Endodermal cell (in vitro differentiated cells): ENCODE results near the gene LRFN4. TPM values are rescaled to one million over a fixed set of nuclear protein-coding genes. Genes with fewer than 3 reads are reported as not detected.

Experiments used
- DNase-seq: peaks from one replicate; pipeline ENCODE4 v3.0.0-alpha.2; 2017
- H3K27ac ChIP-seq: 2 replicates; pipeline ENCODE4 v1.5.1; 2013; ENCODE audit warnings: mild to moderate bottlenecking, low read depth, low read length, moderate library complexity
- H3K27me3 ChIP-seq: 2 replicates; pipeline ENCODE4 v1.6.1; 2013; ENCODE audit warnings: mild to moderate bottlenecking, low read length, moderate library complexity; ENCODE audit not compliant: insufficient read depth, control insufficient read depth, poor library complexity, severe bottlenecking
- H3K36me3 ChIP-seq: 2 replicates; pipeline ENCODE4 v1.7.0; 2013; ENCODE audit warnings: mild to moderate bottlenecking, low read length, moderate library complexity; ENCODE audit not compliant: control insufficient read depth, insufficient read depth
- H3K4me1 ChIP-seq: one replicate; pipeline ENCODE4 v1.7.0; 2013; ENCODE audit warnings: low read length; ENCODE audit not compliant: control insufficient read depth, insufficient read depth
- H3K4me3 ChIP-seq: 2 replicates; pipeline ENCODE4 v1.5.1; 2013; ENCODE audit warnings: mild to moderate bottlenecking, low read length, moderate library complexity
- H3K9ac ChIP-seq: 2 replicates; pipeline ENCODE4 v1.6.1; 2013; ENCODE audit warnings: mild to moderate bottlenecking, low read length, moderate library complexity; ENCODE audit not compliant: poor library complexity, severe bottlenecking; ENCODE audit errors: extremely low read depth
- H3K9me3 ChIP-seq: 2 replicates; pipeline ENCODE4 v1.6.1; 2013; ENCODE audit warnings: mild to moderate bottlenecking, low read length, moderate library complexity; ENCODE audit not compliant: control insufficient read depth
- H3K27ac Mint-ChIP-seq: 2 replicates; pipeline ENCODE4 v1.8.0; 2020; ENCODE audit warnings: mixed read lengths
- H3K27me3 Mint-ChIP-seq: 2 replicates; pipeline ENCODE4 v1.8.0; 2021; ENCODE audit warnings: mild to moderate bottlenecking, mixed read lengths; ENCODE audit not compliant: insufficient read depth
- H3K36me3 Mint-ChIP-seq: 2 replicates; pipeline ENCODE4 v1.8.0; 2020; ENCODE audit warnings: low read depth, mixed read lengths
- H3K4me1 Mint-ChIP-seq: 2 replicates; pipeline ENCODE4 v1.8.0; 2020; ENCODE audit warnings: mixed read lengths
- H3K4me3 Mint-ChIP-seq: 2 replicates; pipeline ENCODE4 v1.8.0; 2020; ENCODE audit warnings: mild to moderate bottlenecking, moderate library complexity, mixed read lengths
- H3K9me3 Mint-ChIP-seq: 2 replicates; pipeline ENCODE4 v1.8.0; 2020; ENCODE audit warnings: mild to moderate bottlenecking, mixed read lengths
- CTCF ChIP-seq: fragments of 200-600 bp; sonication (generic); conservative IDR thresholded peaks from 2 replicates; pipeline ENCODE4 v1.5.0; 2021; ENCODE audit warnings: antibody characterized with exemption, mild to moderate bottlenecking
- WGBS, 2 experiments: methylation state at CpG; one replicate each; pipeline versions ENCODE4 v1.1.5 to v1.1.7; 2013; ENCODE audit warnings: missing lambda C conversion rate in 2 of 2, mixed read lengths in 1 of 2; ENCODE audit not compliant: insufficient coverage in 1 of 2, insufficient read length in 1 of 2; 5-methylcytosine and 5-hydroxymethylcytosine counted together
- total RNA-seq, 2 donors: library from RNA; stranded (reverse); fragmentation: NEBNext Ultra II Directional in 1 of 2; extraction: Animal tissue kit (Norgen Biotek cat#: 25700) in 1 of 2; gene quantifications; 2 replicates in 1 of 2; 3 replicates in 1 of 2; pipeline ENCODE4 v1.2.1, GENCODE V29; 2021

The LRFN4 gene
- total RNA-seq, 2 donors from 2014 or later: 23.2 to 26.2 TPM

GRCh38 chr11:66850235-66850587 lies 6.7 kb upstream of the LRFN4 start:
- no peaks in the 10 kb centered on the region for H3K27me3 ChIP-seq
- no peak overlapping the region for H3K9ac ChIP-seq
- 95 to 96% methylated on average over 5 to 10 of the region's 10 CpGs for WGBS, 2 experiments
- H3K4me3 Mint-ChIP-seq: no peak overlapping the region
- DNase-seq: peak; percentile 45
- no peaks in the 10 kb centered on the region for H3K4me1 Mint-ChIP-seq
- no peak overlapping the region for H3K4me3 ChIP-seq
- H3K27ac Mint-ChIP-seq: no peak overlapping the region
- peaks cover 17% of the 10 kb centered on the region for H3K36me3 ChIP-seq
- no peak for TF ChIP-seq CTCF
- H3K9me3 ChIP-seq: no peaks in the 10 kb centered on the region
- no peaks in the 10 kb centered on the region for H3K27me3 Mint-ChIP-seq
- peaks cover 10% of the 10 kb centered on the region for H3K36me3 Mint-ChIP-seq
- H3K4me1 ChIP-seq: no peaks in the 10 kb centered on the region
- no peak overlapping the region for H3K27ac ChIP-seq
- no peaks in the 10 kb centered on the region for H3K9me3 Mint-ChIP-seq

- DNase-seq: no peak
- Mint-ChIP-seq H3K4me3 (no peak overlapping the region), H3K27ac (no peak overlapping the region), H3K27me3 (no peaks in the 10 kb centered on the region), H3K4me1 (peaks cover 4% of the 10 kb centered on the region), H3K36me3 (peaks cover 8% of the 10 kb centered on the region), H3K9me3 (no peaks in the 10 kb centered on the region)
- Histone ChIP-seq H3K4me3 (no peak overlapping the region), H3K9me3 (no peaks in the 10 kb centered on the region), H3K4me1 (no peaks in the 10 kb centered on the region), H3K9ac (no peak overlapping the region), H3K36me3 (peaks cover 13% of the 10 kb centered on the region), H3K27ac (no peak overlapping the region), H3K27me3 (no peaks in the 10 kb centered on the region)
- TF ChIP-seq CTCF: no peak
- WGBS, 2 experiments: 94 to 95% methylated on average over 13 to 23 of the region's 23 CpGs
These were observed 6.2 kb upstream of the LRFN4 start for GRCh38 chr11:66850588-66851238.

- Mint-ChIP-seq H3K9me3 (no peaks in the 10 kb centered on the region), H3K27me3 (no peaks in the 10 kb centered on the region), H3K36me3 (peaks cover 8% of the 10 kb centered on the region), H3K4me3 (no peak overlapping the region), H3K4me1 (peaks cover 4% of the 10 kb centered on the region), H3K27ac (no peak overlapping the region)
- Histone ChIP-seq H3K4me1 (no peaks in the 10 kb centered on the region), H3K9ac (no peak overlapping the region), H3K4me3 (no peak overlapping the region), H3K27ac (no peak overlapping the region), H3K27me3 (no peaks in the 10 kb centered on the region), H3K9me3 (no peaks in the 10 kb centered on the region), H3K36me3 (peaks cover 8% of the 10 kb centered on the region)
- peak; percentile 41 for DNase-seq
- WGBS, 2 experiments: 82 to 100% methylated on average over 2 to 4 of the region's 4 CpGs
- TF ChIP-seq CTCF: no peak
These were observed 5.6 kb upstream of the LRFN4 start for GRCh38 chr11:66851239-66851596.
